NCI-H2227 (cell line): ENCODE results near the gene EDEM3.
A peak's percentile ranks its signal among the peaks of the same experiment; 100 is the strongest.
"Not testable (repeated sequence)": the region's sequence is repeated elsewhere in the genome, so short reads cannot be mapped to it uniquely, and the experiment has no call there.

Experiments
- DNase-seq: peaks from one replicate; lab custom pipeline; 2025; ENCODE audit not compliant: unreplicated experiment; lab: John Stamatoyannopoulos, UW

Gene EDEM3, protein sequence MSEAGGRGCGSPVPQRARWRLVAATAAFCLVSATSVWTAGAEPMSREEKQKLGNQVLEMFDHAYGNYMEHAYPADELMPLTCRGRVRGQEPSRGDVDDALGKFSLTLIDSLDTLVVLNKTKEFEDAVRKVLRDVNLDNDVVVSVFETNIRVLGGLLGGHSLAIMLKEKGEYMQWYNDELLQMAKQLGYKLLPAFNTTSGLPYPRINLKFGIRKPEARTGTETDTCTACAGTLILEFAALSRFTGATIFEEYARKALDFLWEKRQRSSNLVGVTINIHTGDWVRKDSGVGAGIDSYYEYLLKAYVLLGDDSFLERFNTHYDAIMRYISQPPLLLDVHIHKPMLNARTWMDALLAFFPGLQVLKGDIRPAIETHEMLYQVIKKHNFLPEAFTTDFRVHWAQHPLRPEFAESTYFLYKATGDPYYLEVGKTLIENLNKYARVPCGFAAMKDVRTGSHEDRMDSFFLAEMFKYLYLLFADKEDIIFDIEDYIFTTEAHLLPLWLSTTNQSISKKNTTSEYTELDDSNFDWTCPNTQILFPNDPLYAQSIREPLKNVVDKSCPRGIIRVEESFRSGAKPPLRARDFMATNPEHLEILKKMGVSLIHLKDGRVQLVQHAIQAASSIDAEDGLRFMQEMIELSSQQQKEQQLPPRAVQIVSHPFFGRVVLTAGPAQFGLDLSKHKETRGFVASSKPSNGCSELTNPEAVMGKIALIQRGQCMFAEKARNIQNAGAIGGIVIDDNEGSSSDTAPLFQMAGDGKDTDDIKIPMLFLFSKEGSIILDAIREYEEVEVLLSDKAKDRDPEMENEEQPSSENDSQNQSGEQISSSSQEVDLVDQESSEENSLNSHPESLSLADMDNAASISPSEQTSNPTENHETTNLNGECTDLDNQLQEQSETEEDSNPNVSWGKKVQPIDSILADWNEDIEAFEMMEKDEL

DNA sequence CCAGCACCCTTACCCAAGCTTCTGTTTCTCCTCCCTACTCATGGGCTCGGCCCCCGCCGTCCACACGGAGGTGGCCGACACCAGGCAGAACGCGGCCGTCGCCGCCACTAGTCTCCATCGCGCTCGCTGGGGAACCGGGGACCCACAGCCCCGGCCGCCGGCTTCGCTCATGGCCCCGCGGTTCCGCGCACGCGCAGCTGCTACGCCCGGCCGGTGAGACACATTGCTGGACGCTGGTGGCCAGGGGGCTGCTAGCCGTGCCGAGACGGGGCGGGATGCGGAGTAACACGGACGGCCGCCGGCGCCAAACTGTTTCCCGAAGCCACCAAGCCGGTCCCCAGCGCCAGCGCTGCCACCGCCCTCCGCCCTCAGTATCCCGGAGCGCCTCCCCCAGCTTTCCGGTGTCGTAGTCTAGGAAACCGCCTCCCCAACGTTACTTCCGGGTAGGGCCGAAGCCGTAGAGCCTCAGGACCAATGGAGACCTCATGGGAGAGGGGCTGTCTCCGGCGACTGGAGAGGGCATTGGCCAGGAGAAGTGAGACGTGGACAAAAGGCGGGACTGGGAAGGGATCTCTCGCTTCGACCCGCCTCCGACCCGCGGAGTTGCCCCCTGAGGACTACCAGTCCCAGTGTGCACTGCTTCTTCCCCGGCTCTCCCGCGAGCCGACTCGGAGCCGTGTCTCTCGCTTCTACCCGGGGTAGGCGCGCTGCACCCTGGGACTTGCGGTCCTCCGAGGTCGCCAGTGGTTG lies at the start of gene EDEM3:
EDEM3 (minus strand) TSS at position 383 of the 750 bp plus-strand sequence; CDS start at position 171, 212 bp downstream.
- peak; percentile 99 for DNase-seq

DNA sequence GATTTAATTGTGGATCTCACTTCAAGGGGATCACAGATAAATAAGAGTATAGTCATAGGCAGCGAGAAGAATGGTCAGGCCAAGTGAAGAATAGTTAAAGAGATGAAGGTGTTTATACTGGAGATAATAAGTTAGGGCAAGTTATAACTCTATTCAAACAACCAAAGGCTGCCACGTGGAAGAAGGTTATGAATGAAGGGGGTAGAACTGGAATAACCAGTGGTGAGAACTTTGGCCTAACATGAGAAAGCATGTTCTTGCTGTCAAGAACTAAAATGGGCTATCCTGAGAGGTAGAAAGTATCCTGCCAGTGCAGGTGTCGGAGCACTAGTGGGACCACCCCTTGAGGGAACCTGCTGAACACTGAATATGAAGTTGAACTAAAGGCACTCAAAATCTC lies 49.6 kb upstream of the EDEM3 start:
- DNase-seq, result no peak

DNA sequence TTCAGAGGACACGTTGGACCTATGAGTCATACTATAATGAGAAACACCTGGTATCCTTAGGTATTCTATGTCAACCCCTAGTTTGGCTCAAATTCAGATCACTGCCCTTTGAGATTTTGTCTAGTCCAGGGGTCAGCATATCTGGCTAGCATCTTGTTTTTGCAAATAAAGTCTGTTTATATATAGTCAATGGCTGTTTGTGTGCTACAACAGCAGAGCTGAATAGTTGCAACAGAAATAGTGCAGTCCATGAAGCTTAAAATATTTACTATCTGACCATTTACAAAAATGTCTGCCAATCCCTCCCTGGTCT lies 48.5 kb upstream of the EDEM3 start:
- DNase-seq, result no peak

DNA sequence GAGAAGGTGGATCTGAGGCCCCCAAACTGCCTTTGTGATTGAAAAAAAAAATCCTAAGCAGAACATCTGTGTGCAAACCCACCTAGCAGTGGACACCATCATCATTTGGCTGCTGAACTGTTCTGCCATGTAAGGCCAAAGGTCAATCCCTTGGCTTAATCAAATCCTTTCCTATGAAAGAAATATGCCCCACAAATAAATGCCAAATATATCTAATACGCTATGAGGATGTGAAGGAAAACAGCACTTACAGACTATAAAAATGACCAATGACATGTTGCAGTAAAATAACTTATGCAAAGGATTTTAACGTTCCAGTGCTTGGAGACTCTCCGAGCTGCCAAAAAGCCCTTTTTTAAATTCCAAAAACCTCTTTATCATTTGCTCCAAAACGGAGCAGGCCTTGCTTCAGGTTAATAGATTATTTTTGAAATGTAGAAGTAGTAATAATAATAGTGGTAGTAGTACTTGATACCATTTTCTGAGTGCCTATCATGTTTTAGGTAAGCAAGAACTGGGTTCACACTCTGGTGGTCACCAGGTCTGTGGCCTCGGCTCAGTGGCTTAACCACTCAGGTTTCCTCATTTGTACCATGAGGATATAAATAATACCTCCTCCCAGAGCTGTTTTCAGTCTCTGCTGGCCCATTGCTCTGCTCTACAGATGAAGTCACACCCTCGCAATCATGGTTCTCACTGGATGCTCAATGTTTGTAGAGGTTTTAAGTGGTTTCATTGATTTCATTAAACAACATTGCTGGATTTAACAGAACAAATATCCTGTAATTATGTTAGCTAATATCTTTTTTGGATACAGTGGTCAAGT lies 47.9 kb upstream of the EDEM3 start:
- no peak for DNase-seq

DNA sequence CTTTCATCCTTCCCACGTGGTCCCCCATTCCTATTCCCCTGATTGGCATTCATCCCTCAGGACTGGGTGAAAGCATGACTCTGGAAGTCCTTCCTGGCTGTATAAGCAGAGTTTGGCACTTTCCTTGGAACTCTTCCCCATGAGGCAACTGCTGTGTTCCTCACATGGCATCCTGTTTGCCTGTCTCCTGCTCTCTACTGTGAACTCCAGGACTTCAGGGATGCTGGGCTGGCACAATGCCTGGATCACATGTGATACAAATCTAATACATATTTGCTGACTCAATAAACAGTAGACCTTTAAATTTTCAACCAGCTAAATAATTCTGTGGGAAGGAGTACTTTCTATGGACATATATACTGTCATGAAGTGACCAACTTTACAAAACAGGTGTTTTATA lies 46.8 kb upstream of the EDEM3 start:
- DNase-seq, result no peak

DNA sequence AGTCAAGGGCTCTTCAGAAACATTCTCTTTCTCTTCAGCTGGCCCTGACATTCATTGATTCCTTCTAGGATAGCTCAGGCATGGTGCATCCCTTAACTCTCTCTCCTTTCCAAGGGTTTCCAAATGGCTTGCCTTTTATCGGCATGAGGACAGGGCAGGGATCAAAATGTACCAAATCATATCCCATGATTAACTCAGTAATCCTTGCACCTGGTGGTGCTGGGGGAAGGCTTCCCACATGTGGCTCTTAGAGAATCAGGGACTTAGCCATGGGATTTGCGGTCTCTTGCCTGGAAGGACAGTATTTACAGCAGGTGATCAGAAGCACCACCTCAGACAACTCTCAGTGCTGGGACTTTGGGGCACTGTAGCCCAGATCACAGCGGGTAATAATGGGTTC lies 46.2 kb upstream of the EDEM3 start:
- no peak for DNase-seq

DNA sequence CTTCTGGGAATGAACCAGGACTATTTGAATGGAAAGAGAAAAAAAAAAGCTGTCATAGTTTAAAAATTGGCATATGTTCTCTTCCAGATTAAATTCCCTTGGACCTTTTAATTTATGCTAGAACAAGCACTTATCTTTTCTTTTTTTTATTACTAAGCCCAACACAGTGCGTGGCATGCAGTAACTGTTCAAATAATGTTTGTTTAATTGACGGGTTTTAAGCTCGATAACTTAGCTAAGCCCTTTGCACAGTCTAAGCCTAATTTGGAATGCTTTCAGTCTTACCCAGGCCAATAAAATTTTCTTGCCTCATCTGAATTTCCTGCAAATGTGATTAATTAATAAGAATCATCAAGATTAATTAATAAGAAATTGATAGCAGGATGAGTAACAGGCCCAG lies 39.3 kb upstream of the EDEM3 start:
- no peak for DNase-seq

DNA sequence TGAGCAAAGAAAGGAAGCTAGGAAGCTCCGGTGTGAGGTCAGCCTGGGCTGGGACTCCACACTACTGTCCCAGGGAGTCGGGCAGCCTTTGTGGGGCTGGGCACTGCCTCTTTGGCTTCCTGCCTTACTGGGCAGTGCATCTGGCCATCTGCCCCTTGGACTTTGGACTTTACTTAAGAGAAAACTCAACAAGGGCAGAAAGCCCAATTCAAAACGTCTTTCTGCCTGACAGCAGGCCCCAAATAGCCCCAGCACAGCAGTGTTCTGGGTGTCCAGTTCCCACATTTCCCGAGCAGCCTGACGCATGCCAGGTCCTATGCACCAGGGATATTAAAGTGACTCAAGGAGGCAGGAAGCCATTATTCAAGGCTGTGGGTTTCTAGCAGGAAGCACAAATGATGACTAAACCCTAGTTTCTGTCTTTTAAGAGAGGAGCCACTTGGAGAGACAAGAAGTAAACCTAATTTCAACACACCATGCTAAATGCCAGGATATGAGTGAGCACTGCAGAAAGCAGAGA lies 37.9 kb upstream of the EDEM3 start:
- DNase-seq, result no peak

DNA sequence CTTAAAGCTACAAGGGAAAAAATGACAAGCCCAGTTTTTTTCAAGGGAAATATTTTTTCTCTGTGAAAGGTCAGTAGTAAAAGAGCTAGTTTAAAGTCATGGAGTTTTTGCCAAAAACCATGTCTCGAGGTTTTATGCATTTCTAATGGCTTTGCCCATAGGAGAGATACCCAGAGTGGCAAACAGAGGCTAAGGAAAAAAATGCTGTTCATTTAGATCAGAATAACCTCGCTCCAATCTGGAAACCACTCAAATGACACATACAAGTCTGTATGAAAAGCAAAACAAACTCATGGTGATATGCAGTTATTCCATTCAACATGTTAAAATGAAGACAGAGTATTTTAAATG lies 36.9 kb upstream of the EDEM3 start:
- DNase-seq, result no peak

DNA sequence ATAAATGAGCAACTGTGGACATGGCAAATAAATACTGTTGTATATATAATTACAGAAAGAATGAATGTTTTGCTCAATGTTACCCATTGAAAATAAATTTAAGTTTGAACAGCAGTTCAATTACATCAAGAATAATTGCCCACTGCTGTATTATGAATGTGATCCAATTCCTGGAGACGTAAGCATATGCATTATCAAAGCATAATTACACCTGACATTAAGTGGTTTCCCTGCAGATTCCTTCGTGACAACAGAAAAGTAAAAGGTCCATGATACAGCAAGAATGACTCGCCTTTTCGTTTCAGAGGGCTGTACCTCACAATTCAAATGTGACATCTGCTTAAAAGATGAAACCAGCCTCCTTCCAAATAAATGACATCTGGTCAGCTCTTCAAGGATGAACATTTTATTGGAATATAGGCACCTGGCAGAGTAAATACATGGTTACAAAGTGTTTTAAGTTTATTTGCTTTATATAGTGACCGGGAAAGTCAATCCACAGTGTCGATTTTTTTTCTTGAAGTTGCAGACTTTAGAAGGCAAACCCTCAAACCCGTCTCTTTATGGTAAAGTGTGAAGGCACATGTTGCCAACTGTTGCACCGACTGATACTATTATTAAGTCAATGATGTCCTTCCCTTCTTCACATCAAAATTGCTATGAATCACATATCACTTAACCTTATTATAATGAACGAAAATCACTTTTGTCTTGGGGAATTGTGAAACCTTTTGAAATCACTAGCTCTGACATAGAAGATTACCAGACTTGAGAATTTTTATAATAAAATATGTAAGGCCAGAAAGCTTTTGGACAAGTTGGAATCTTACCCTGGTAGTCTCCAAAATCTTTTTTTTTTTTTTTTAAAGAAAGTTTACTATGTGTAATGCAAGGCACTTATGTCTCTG lies 36.2 kb upstream of the EDEM3 start:
- DNase-seq, result no peak

DNA sequence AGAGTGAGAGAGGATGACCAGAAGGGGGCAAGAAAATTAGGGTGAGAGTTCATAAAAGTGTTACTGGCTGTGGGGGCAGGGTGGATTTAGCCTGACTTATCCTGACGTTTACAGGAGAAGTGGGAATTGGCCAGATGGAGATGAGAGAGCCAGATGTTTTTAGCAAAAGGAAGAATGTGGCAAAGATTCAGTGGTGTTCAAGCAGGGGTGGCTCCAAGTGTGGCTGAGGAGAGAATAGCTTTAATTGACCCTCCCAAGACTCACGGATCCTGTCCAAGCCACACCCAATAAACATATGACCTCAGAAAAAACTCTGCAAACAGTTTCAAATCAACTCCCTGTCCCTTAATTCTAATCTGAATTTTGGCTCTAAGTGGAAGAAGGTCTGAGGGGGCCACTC lies 35.2 kb upstream of the EDEM3 start:
- no peak for DNase-seq

DNA sequence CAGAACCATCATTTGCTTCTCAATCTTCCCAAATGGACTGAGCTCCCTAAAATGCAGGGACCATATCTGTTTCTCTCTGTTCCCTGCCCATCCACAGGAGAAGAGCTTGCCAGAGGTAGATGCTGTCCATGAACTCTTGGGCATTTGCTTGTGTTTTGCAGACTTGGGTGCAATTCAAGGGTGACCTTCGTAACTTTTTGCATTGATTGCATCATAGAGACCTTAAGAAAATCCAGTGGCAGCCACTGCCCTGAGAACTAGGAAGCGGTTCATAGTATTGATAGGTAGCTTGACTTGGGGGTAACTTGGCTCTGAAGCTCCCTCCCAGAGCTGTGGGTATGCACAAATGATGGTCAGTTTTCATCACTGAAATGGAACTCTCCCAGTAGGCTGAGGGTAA lies 34.3 kb upstream of the EDEM3 start:
- no peak for DNase-seq

DNA sequence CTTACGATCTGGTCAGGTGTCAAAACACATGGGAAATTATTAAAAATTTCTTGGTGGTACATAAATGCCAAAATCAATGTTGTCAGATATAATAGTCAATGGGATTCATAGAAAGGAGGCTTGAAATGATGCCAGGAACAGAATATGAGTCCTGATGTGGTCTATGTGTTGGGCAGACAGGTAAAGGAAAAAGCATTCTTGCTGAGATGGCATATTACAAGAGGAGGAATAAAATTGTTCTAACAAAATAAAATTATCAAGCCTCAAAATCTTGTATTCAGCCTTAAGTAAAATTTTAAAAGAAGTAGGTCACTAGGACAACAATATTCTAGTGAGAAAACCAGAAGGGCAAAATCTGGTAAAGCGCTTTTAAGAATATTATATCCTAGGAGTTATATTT lies 30.9 kb upstream of the EDEM3 start:
- DNase-seq, result no peak

DNA sequence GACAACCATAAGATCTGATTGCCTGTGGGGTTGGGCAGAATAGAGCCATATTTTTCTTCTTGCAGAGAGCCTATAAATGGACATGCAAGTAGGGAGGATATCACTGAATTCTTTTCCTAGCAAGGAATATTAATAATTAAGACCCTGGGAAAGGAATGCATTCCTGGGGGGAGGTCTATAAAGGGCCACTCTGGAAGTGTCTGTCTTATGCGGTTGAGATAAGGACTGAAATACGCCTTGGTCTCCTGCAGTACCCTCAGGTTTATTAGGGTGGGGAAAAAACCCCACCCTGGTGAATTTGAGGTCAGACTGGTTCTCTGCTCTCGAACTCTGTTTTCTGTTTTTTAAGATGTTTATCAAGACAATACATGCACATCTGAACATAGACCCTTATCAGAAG lies 29.1 kb upstream of the EDEM3 start:
- not testable (repeated sequence) for DNase-seq

DNA sequence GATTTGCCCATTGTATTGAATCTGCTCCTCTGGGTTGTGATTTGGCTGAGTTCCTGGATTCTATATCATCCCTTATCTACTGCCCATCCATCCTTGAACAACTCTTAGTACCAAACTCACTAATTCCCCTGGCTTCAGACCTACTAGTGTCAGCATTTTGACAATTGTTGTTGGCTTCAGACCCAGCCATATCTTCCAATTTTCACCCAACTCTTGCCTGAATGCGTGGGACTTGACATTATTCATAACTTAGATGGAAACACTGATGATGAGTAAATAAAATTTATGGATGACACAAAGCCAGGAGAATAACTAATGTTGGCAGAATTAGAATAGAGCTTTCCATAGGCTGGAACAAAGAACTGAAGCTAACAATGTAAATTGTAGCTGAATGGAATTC lies 27.3 kb upstream of the EDEM3 start:
- no peak for DNase-seq

DNA sequence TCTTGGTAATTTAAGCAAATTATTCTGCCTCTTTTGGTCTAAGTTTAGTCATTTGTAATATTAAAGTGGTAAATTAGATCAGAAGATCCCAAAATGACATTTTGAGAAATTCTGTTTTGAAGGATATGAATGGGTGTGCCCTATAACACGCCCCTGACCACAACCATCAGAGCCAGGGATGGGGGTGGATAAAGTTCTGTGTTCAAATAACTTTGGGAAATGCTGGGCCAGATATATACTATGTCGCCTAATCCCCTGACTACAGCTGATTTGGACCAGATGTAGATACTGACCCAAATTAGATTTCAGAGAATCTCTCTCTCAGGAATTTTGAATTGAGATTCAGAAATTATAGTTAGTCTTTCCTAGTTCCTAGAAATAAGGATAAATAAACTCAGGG lies 21.2 kb upstream of the EDEM3 start:
- DNase-seq, result no peak

DNA sequence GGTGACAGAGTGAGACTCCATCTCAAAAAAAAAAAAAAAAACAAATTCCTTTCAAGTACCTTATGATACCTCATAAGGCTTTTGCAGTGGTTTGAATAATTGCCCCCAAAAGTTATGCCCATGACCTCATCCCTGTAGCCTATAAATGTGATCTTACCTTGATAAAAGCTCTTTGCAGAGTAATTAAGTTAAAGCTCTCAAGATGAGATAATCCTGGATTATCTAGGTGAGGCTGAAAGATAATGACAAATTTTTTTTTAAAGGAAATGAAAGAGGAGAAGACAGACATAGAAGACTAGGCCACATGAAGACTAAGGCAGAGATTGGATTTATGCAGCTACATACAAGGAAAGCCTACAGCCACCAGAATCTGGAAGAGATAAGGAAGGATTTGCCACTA lies 20.7 kb upstream of the EDEM3 start:
- DNase-seq, result no peak

DNA sequence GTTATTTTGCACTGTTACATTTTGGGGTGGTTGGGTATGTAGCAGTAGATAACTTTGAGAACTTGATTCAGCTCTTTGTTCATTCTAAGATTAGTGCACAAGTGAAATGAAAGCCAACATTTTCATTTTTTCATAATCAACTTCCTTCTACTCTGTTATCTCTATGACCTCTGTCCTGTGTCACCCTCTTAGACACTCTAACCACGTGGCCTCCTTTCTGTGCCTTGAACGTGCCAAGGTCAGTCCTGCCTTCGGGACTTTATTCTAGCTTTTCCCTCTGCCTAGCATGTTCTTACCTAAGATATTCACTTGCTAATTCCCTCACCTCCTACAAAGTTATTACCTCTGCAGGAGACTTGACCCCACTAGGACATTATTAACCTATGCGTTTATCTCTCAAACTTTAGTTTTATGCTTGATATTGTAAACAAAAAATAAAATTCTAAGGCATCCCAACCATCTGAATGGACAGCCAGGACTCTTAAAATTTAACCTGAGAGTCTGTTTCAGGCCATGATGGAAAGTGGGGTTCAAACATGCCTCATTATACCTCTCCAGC lies 19.2 kb upstream of the EDEM3 start:
- no peak for DNase-seq

DNA sequence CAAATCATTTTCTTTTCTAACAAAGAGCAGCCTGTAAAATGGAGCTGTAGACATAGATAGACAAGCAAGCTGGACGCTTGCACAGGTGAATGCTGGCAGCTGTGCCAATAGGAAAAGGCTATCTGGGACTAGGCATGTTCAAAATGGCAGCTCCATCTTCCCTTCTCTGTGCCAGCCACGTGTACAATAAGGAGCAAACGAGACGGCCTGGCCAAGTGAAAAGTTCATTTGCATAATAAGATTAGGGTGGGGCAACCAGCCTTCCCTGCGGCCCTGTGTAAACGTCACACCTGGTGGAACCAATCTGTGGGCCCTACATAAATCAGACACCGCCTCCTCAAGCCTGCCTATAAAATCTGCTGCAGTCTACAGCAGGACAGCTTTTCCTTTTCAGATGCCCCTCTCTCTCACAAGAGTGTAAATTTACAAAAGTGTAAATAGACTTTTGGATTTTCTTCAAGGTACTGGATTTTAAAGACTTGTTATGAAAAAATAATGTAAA lies 16.6 kb upstream of the EDEM3 start:
- peak; percentile 82 for DNase-seq
